Heart right ventricle (tissue), 16 donors: ENCODE data around the gene OR4D1. TPM values are rescaled to one million over a fixed set of nuclear protein-coding genes. Genes with fewer than 3 reads are reported as not detected.

ENCODE experiments used
- ATAC-seq, 8 donors: fragments of 200-7000 bp; cut with Tn5 transposase; one replicate each; pipeline ENCODE4 v1.9.1; 2020; ENCODE audit warnings: mild to moderate bottlenecking in 8 of 8, moderate library complexity in 8 of 8, moderate number of reproducible peaks in 1 of 8
- DNase-seq, 2 donors: peaks; one replicate each; pipeline ENCODE4 v3.0.0-alpha.2; 2020
- H3K27ac ChIP-seq, 10 donors: fragments of 200-600 bp; sonication (generic) in 2 of 10; one replicate each; pipeline versions ENCODE4 v1.5.0 to v1.8.0; 2020 to 2022; ENCODE audit warnings: mild to moderate bottlenecking in 3 of 10
- H3K27me3 ChIP-seq, 7 donors: fragments of 200-600 bp; one replicate each; pipeline ENCODE4 v1.8.0; 2021 to 2022; ENCODE audit warnings: mild to moderate bottlenecking in 2 of 7
- H3K36me3 ChIP-seq, 9 donors: fragments of 200-600 bp; sonication (generic) in 1 of 9; one replicate each; pipeline versions ENCODE4 v1.5.0 to v1.8.0; 2020 to 2022; ENCODE audit warnings: mild to moderate bottlenecking in 2 of 9
- H3K4me1 ChIP-seq, 9 donors: fragments of 200-600 bp; sonication (generic) in 1 of 9; one replicate each; pipeline versions ENCODE4 v1.5.0 to v1.8.0; 2020 to 2022; ENCODE audit warnings: mild to moderate bottlenecking in 4 of 9
- H3K4me3 ChIP-seq, 10 donors: fragments of 200-600 bp; sonication (generic) in 2 of 10; one replicate each; pipeline versions ENCODE4 v1.5.0 to v1.8.0; 2020 to 2022; ENCODE audit warnings: mild to moderate bottlenecking in 7 of 10, moderate library complexity in 2 of 10
- H3K9me3 ChIP-seq, 11 donors: fragments of 200-600 bp in 10 of 11; sonication (generic) in 2 of 11; one replicate each; pipeline versions ENCODE4 v1.5.0 to v1.8.0; 2013 to 2022; ENCODE audit warnings: mild to moderate bottlenecking in 2 of 11, control low read depth in 1 of 11, moderate library complexity in 1 of 11
- CTCF ChIP-seq, 9 donors: fragments of 200-600 bp; sonication (generic) in 2 of 9; IDR thresholded peaks; one replicate each; pipeline versions ENCODE4 v1.5.0 to v1.8.0; 2021 to 2022; ENCODE audit warnings: antibody characterized with exemption in 9 of 9, mild to moderate bottlenecking in 5 of 9, moderate library complexity in 1 of 9
- WGBS, 2 donors: extraction: QIAGEN DNeasy Blood & Tissue Kit; methylation state at CpG; one replicate each; pipeline ENCODE4 v1.1.7; 2013; ENCODE audit warnings: inconsistent platforms in 1 of 2; 5-methylcytosine and 5-hydroxymethylcytosine counted together
- intact Hi-C, 10 donors: fragments of 100-400 bp; cut with DNase I; formaldehyde crosslinking; loops; one replicate each; pipeline versions ENCODE4 v1.11.1 to v1.14.2; 2022
- polyA plus RNA-seq, 2 donors: library from polyadenylated mRNA; stranded (reverse); fragments of 200-250 nt; gene quantifications; one replicate each; pipeline ENCODE4 v1.2.3, GENCODE V29; 2013
- total RNA-seq, 10 donors: library from RNA; stranded (reverse); fragmentation: NEBNext Ultra II Directional in 3 of 10; extraction: Animal tissue kit (Norgen Biotek cat#: 25700) in 3 of 10; gene quantifications; one replicate each; pipeline versions ENCODE4 v1.2.1 to v1.2.4, GENCODE V29; 2021 to 2023
- donor health status: Arrhythmogenic right ventricular cardiomyopathy.
- donor health status: ischemic (EF 13 %, LVEDD 7.1; RV severe dilation, severe dysfunction).
- donor health status: healthy with polysubstance abuse.
- donor health status: DM: no; HTN: yes; CAD: no.
- donor health status: DM: no; HTN: no; CAD: no.
- donor health status: ischemic (EF 25% LVEDD 6.9; RV normal size, moderate dysfunction).
- donor health status: ischemic (EF 25% LVEDD 5.7; RV mildly dilated, moderate dysfunction).
- donor health status: healthy.
- donor health status: DM: yes; HTN: yes; CAD: no.
- donor health status: Ischemic cardiomyopathy.
- donor health status: ischemic (EF 35%, LVEDD 5.7; RV mildly dilated, moderate dysfunction).
- donor health status: nonischemic (EF 11% LVEDD 7.7; RV severe dilation, severe dysfunction).
- donor health status: DM: yes; HTN: yes; CAD: no.
- donor health status: PGD.
- donor health status: ischemic (EF 29% LVEDD 5.4; RV normal size, mild dysfunction).
- donor health status: nonischemic (EF 23%, LVEDD 6.1; RV moderate dilation, normal function).

Gene OR4D1
- total and polyA plus RNA-seq, 12 donors = 0.07 TPM; not detected in 11

GRCh38 chr17:58112970-58113631 lies 35.1 kb upstream of the OR4D1 start:
- Histone ChIP-seq H3K27me3 (peaks cover 0 to 5% (median 0%) of the 10 kb centered on the region in 7 donors), H3K36me3 (no peaks in the 10 kb centered on the region), H3K4me1 (peaks cover 0 to 3% (median 0%) of the 10 kb centered on the region in 9 donors), H3K9me3 (no peaks in the 10 kb centered on the region), H3K27ac (no peak overlapping the region), H3K4me3 (no peak overlapping the region)
- TF ChIP-seq CTCF (IDR thresholded peaks at IDR 0.05) = peak; percentile 86 to 98 (median 94)
- intact Hi-C loops = loop anchor here (1.0 to 10.0 kb wide), 13 partner anchors 104 to 988 kb away; partner anchors contain the start of genes SRSF1 (in 7 of the 10) and MRPS23 (in 2 of the 10)
- 32 to 33% methylated on average over 17 of the region's 17 CpGs for WGBS, 2 donors
- DNase-seq (peak; percentile 65 to 77), ATAC-seq (peak; percentile 73 to 87 (median 81))

GRCh38 chr17:58113947-58114346 lies 34.2 kb upstream of the OR4D1 start:
- no peak for ATAC-seq
- TF ChIP-seq CTCF (IDR thresholded peaks at IDR 0.05) = no peak
- intact Hi-C loops = loop anchor here (1.0 to 10.0 kb wide), 13 partner anchors 105 to 989 kb away; partner anchors contain the start of genes SRSF1 (in 7 of the 10) and MRPS23 (in 2 of the 10)
- DNase-seq = no peak
- Histone ChIP-seq H3K27ac (no peak overlapping the region), H3K4me1 (peaks cover 0 to 3% (median 0%) of the 10 kb centered on the region in 9 donors), H3K27me3 (peaks cover 0 to 10% (median 3%) of the 10 kb centered on the region in 7 donors), H3K36me3 (no peaks in the 10 kb centered on the region), H3K9me3 (no peaks in the 10 kb centered on the region), H3K4me3 (no peak overlapping the region)
- WGBS, 2 donors = 80 to 81% methylated on average over 4 of the region's 4 CpGs

- ATAC-seq = no peak
- H3K4me1 ChIP-seq = peaks cover 0 to 3% (median 0%) of the 10 kb centered on the region in 9 donors
- no peaks in the 10 kb centered on the region for H3K36me3 ChIP-seq
- WGBS, 2 donors = 91 to 97% methylated on average over 5 of the region's 5 CpGs
- intact Hi-C loops = loop anchor here in 7 of 10 donors (2.0 to 10.0 kb wide), 8 partner anchors 19 to 993 kb away; partner anchors contain the start of genes MRPS23 (in 2 of the 7) and SRSF1 (in 2 of the 7)
- no peak overlapping the region for H3K27ac ChIP-seq
- no peak overlapping the region for H3K4me3 ChIP-seq
- H3K27me3 ChIP-seq = peaks cover 0 to 10% (median 3%) of the 10 kb centered on the region in 7 donors
- H3K9me3 ChIP-seq = no peaks in the 10 kb centered on the region
- TF ChIP-seq CTCF (IDR thresholded peaks at IDR 0.05) = no peak
- no peak for DNase-seq
Measured at GRCh38 chr17:58117382-58117781, 30.8 kb upstream of the OR4D1 start.

- ATAC-seq = no peak
- WGBS, 2 donors = 59 to 66% methylated on average over 3 of the region's 3 CpGs
- Histone ChIP-seq H3K27me3 (peaks cover 0 to 15% (median 3%) of the 10 kb centered on the region in 7 donors), H3K36me3 (no peaks in the 10 kb centered on the region), H3K4me3 (no peak overlapping the region), H3K4me1 (no peaks in the 10 kb centered on the region), H3K9me3 (no peaks in the 10 kb centered on the region), H3K27ac (no peak overlapping the region)
- intact Hi-C loops = loop anchor here in 7 of 10 donors (2.0 to 10.0 kb wide), 8 partner anchors 53 to 995 kb away; partner anchors contain the start of genes MRPS23 (in 2 of the 7) and SRSF1 (in 2 of the 7)
- no peak for TF ChIP-seq CTCF (IDR thresholded peaks at IDR 0.05)
- no peak for DNase-seq
Measured at GRCh38 chr17:58119491-58119890, 28.7 kb upstream of the OR4D1 start.
